Right lobe of liver (tissue), 4 donors: ENCODE results near the gene PHF12.

Experiments
- POLR2A ChIP-seq: fragments of 450-650 bp; IDR thresholded peaks from one replicate; pipeline ENCODE4 v1.6.1; 2017; ENCODE audit warnings: antibody characterized with exemption, mild to moderate bottlenecking
- TF ChIP-seq, protein P1 (sequence below), 4 donors: fragments of 200-600 bp in 3 of 4; fragments of 450-650 bp in 1 of 4; IDR thresholded peaks; one replicate each; pipeline versions ENCODE4 v1.5.1 to v1.8.0; 2016 to 2022; ENCODE audit warnings: antibody characterized with exemption in 4 of 4, mild to moderate bottlenecking in 2 of 4
- donor health status: DM: no; HTN: no; CAD: no.
- donor health status: DM: no; HTN: no; CAD: no.
- donor health status: DM: no; HTN: yes; CAD: no.

DNA sequence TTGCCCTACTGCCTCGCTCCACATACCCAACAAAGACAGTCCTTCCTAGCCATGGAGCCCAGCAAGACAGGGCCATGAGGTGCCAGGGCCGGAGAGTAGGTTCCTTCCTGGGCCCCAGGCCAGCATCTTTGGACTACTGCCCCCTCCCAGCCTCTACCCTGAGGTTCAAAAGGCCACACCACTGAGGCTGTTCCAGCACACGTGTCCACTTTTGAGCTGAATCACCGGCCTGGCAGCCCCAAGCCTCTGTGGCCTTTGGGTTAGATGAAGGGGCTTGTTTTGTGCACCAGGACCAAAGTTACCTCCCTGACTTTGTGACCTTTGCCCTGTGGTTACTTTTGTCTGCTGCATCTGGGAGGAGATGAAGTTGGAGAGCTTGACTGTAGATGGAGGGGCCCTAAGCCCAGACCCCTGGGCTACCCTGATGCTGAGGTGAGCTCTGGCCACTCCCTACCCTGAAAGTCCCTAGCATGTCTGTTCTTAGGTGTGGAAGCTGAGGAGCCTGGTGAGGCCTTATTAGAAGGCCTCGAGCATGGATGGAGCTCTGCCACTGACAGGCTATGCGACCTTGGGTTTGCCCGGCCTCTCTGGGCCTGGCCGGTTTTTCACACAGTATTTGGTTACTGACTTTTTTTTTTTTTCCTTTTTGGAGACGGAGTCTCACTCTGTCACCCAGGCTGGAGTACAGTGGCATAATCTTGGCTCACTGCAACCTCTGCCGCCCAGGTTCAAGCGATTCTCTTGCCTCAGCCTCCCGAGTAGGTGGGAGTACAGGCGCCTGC lies 42.5 kb upstream of the PHF12 start:
- TF ChIP-seq, protein P1, sequence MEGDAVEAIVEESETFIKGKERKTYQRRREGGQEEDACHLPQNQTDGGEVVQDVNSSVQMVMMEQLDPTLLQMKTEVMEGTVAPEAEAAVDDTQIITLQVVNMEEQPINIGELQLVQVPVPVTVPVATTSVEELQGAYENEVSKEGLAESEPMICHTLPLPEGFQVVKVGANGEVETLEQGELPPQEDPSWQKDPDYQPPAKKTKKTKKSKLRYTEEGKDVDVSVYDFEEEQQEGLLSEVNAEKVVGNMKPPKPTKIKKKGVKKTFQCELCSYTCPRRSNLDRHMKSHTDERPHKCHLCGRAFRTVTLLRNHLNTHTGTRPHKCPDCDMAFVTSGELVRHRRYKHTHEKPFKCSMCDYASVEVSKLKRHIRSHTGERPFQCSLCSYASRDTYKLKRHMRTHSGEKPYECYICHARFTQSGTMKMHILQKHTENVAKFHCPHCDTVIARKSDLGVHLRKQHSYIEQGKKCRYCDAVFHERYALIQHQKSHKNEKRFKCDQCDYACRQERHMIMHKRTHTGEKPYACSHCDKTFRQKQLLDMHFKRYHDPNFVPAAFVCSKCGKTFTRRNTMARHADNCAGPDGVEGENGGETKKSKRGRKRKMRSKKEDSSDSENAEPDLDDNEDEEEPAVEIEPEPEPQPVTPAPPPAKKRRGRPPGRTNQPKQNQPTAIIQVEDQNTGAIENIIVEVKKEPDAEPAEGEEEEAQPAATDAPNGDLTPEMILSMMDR (IDR thresholded peaks at IDR 0.05), result no peak
- TF ChIP-seq POLR2A, result no peak
